ENCODE data around the gene TGFBR3. TPM values are rescaled to one million over a fixed set of nuclear protein-coding genes. Genes with fewer than 3 reads are reported as not detected.

Gene TGFBR3
- total and polyA plus RNA-seq, 2 of the 13 experiments (the other 11 are each of a cell fraction or from before 2014, with no cell fraction given) = 76.5 to 195 TPM

DNA sequence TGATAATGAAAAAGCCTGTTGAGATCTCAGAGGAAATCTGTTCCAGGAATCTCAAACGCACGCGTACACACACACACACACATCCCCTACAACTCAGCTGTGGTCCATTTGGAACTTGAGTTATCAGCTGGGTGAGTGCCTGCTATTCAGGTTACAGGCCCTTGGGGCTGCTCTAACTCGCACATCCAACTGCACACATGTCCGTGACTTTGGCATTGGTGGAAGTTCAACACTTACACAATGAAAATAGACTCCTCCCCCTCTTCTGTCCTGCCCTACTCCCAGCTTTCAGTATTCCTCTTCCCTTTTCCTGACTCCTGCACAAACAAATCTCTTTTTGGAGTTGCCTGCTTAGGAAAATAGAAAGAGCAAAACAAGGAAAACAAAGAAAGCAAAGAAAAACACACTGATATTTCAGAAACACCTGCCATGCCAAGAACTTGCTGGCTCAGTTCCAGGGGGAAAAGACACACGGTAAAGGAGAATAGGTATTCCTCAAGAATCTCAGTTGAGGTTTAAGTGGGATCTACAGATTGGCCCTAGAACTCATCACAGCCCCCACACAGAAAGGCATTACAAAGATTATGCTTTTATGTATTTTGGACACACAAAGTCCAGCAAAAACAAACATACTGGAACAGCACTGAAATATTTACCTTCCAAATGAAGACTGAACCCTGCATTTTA lies 140.9 kb downstream of the TGFBR3 start (continued):
- TF ChIP-seq MTA1 (CRISPR knock-in tag; IDR thresholded peaks at IDR 0.05; ENCODE audit: borderline replicate concordance) (no peak), MAFK (conservative IDR thresholded peaks at IDR 0.05 in 1 of 2, IDR thresholded peaks at IDR 0.05 in 1 of 2; ENCODE audit: low read length in 2 of 2) (no peak), ZFP41 (CRISPR knock-in tag; IDR thresholded peaks at IDR 0.05; ENCODE audit: borderline replicate concordance) (no peak), PLRG1 (conservative IDR thresholded peaks at IDR 0.05) (no peak), ZNF451 (CRISPR knock-in tag; IDR thresholded peaks at IDR 0.05) (no peak), MAFG (CRISPR knock-in tag; IDR thresholded peaks at IDR 0.05) (no peak), GTF2F1 (IDR thresholded peaks at IDR 0.05; ENCODE audit: low read length) (no peak), SMARCE1 (IDR thresholded peaks at IDR 0.05; ENCODE audit: borderline replicate concordance) (no peak), ZFP62 (CRISPR knock-in tag; IDR thresholded peaks at IDR 0.05) (no peak), FOXK2 (IDR thresholded peaks at IDR 0.05) (no peak), NKX3-1 (CRISPR knock-in tag; IDR thresholded peaks at IDR 0.05) (no peak), YEATS4 (CRISPR knock-in tag; IDR thresholded peaks at IDR 0.05; ENCODE audit: borderline replicate concordance) (no peak; the same call in 1 of the 2 replicates), TAF15 (IDR thresholded peaks at IDR 0.05; ENCODE audit: low read depth, low read length, poor library complexity, severe bottlenecking) (no peak)
- TF ChIP-seq, protein P1, sequence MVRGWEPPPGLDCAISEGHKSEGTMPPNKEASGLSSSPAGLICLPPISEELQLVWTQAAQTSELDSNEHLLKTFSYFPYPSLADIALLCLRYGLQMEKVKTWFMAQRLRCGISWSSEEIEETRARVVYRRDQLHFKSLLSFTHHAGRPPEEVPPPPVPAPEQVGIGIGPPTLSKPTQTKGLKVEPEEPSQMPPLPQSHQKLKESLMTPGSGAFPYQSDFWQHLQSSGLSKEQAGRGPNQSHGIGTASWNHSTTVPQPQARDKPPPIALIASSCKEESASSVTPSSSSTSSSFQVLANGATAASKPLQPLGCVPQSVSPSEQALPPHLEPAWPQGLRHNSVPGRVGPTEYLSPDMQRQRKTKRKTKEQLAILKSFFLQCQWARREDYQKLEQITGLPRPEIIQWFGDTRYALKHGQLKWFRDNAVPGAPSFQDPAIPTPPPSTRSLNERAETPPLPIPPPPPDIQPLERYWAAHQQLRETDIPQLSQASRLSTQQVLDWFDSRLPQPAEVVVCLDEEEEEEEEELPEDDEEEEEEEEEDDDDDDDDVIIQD (CRISPR knock-in tag; IDR thresholded peaks at IDR 0.05; ENCODE audit: low read depth) = 0 out of 2 replicates have a peak, but pooled peaks have one; percentile 9
- TF ChIP-seq, protein P2, sequence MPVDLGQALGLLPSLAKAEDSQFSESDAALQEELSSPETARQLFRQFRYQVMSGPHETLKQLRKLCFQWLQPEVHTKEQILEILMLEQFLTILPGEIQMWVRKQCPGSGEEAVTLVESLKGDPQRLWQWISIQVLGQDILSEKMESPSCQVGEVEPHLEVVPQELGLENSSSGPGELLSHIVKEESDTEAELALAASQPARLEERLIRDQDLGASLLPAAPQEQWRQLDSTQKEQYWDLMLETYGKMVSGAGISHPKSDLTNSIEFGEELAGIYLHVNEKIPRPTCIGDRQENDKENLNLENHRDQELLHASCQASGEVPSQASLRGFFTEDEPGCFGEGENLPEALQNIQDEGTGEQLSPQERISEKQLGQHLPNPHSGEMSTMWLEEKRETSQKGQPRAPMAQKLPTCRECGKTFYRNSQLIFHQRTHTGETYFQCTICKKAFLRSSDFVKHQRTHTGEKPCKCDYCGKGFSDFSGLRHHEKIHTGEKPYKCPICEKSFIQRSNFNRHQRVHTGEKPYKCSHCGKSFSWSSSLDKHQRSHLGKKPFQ (CRISPR knock-in tag; IDR thresholded peaks at IDR 0.05; ENCODE audit: insufficient replicate concordance) = no peak
- TF ChIP-seq, protein P3, sequence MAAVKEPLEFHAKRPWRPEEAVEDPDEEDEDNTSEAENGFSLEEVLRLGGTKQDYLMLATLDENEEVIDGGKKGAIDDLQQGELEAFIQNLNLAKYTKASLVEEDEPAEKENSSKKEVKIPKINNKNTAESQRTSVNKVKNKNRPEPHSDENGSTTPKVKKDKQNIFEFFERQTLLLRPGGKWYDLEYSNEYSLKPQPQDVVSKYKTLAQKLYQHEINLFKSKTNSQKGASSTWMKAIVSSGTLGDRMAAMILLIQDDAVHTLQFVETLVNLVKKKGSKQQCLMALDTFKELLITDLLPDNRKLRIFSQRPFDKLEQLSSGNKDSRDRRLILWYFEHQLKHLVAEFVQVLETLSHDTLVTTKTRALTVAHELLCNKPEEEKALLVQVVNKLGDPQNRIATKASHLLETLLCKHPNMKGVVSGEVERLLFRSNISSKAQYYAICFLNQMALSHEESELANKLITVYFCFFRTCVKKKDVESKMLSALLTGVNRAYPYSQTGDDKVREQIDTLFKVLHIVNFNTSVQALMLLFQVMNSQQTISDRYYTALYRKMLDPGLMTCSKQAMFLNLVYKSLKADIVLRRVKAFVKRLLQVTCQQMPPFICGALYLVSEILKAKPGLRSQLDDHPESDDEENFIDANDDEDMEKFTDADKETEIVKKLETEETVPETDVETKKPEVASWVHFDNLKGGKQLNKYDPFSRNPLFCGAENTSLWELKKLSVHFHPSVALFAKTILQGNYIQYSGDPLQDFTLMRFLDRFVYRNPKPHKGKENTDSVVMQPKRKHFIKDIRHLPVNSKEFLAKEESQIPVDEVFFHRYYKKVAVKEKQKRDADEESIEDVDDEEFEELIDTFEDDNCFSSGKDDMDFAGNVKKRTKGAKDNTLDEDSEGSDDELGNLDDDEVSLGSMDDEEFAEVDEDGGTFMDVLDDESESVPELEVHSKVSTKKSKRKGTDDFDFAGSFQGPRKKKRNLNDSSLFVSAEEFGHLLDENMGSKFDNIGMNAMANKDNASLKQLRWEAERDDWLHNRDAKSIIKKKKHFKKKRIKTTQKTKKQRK (IDR thresholded peaks at IDR 0.05; ENCODE audit: low read length) = no peak
- TF ChIP-seq, protein P4, sequence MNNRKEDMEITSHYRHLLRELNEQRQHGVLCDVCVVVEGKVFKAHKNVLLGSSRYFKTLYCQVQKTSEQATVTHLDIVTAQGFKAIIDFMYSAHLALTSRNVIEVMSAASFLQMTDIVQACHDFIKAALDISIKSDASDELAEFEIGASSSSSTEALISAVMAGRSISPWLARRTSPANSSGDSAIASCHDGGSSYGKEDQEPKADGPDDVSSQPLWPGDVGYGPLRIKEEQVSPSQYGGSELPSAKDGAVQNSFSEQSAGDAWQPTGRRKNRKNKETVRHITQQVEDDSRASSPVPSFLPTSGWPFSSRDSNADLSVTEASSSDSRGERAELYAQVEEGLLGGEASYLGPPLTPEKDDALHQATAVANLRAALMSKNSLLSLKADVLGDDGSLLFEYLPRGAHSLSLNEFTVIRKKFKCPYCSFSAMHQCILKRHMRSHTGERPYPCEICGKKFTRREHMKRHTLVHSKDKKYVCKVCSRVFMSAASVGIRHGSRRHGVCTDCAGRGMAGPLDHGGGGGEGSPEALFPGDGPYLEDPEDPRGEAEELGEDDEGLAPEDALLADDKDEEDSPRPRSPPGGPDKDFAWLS (CRISPR knock-in tag; IDR thresholded peaks at IDR 0.05; ENCODE audit: borderline replicate concordance) = no peak
- TF ChIP-seq, protein P5, sequence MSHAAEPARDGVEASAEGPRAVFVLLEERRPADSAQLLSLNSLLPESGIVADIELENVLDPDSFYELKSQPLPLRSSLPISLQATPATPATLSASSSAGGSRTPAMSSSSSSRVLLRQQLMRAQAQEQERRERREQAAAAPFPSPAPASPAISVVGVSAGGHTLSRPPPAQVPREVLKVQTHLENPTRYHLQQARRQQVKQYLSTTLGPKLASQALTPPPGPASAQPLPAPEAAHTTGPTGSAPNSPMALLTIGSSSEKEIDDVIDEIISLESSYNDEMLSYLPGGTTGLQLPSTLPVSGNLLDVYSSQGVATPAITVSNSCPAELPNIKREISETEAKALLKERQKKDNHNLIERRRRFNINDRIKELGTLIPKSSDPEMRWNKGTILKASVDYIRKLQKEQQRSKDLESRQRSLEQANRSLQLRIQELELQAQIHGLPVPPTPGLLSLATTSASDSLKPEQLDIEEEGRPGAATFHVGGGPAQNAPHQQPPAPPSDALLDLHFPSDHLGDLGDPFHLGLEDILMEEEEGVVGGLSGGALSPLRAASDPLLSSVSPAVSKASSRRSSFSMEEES (CRISPR knock-in tag; IDR thresholded peaks at IDR 0.05) = no peak
- TF ChIP-seq, protein P6, sequence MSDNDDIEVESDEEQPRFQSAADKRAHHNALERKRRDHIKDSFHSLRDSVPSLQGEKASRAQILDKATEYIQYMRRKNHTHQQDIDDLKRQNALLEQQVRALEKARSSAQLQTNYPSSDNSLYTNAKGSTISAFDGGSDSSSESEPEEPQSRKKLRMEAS (IDR thresholded peaks at IDR 0.05) = peak; percentile 37; the same call in 1 of the 2 replicates
